ENCODE results near the gene MGAT4C.
"Not testable (repeated sequence)": the region's sequence is repeated elsewhere in the genome, so short reads cannot be mapped to it uniquely, and the experiment has no call there.

Gene MGAT4C

DNA sequence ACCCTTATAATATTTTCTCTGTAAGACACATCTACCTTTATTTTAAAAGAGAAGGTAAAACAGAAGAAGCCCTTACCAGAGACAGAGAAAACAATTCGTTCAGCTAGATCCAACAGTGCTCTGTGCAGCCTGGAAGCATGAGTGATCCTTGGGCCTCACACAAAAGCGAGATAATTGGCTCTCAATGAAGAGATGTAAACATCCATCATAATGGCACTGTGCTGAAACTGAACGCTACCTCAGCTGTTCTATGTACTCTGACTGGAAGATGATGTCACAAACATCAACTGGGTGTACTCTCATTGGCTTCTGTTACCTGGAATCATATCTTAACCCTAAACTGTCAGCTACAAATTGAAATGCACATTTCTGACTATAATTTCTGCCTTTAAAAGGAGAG lies at the start of gene MGAT4C:
Gene MGAT4C (minus strand): TSS at position 229 of the 400 bp plus-strand sequence.
- TF ChIP-seq GATA1 (IDR thresholded peaks at IDR 0.05; ENCODE audit: low read depth, low read length) (no peak), POLR2A (IDR thresholded peaks at IDR 0.05; ENCODE audit: low read length) (no peak)
- DNase-seq: no peak

DNA sequence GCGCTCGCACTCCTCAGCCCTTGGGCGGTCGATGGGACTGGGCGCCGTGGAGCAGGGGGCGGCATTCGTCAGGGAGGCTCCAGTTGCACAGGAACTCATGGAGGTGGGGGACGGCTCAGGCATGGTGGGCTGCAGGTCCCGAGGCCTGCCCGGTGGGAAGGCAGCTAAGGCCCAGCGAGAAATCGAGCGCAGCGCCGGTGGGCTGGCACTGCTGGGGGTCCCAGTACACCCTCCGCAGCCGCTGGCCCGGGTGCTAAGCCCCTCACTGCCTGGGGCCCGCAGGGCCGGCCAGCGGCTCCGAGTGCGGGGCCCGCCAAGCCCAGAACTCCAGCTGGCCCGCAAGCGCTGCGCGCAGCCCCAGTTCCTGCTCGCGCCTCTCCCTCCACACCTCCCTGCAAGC lies 40.2 kb upstream of the MGAT4C start:
- not testable (repeated sequence) for DNase-seq

- DNase-seq: no peak
- no peak for TF ChIP-seq GATA1 (IDR thresholded peaks at IDR 0.05; ENCODE audit: low read depth, low read length)
- TF ChIP-seq POLR2A (IDR thresholded peaks at IDR 0.05; ENCODE audit: low read length): no peak
Observed at GRCh38 chr12:86293682-86294240, 37.6 kb upstream of the MGAT4C start.

DNA sequence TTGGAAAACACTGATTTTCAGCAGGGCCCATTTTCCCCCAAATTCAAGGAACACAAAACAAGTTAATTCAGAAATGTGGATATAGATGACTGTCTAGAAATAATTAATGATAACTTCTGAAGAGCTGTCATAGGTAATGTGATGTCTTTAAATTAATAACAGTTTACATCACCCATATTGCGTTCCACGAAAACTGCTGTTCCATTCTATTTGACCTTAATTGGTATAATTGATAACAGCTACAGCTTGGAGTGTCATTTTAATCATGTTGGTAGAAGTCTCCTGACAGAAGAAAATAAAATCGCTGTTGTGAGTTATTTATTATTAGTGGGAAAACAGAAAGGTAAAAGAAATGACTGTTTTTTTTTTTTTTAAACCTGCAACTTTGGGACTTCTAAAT lies 36.3 kb upstream of the MGAT4C start:
- TF ChIP-seq POLR2A (IDR thresholded peaks at IDR 0.05; ENCODE audit: low read length): no peak
- no peak for TF ChIP-seq GATA1 (IDR thresholded peaks at IDR 0.05; ENCODE audit: low read depth, low read length)
- DNase-seq: no peak

DNA sequence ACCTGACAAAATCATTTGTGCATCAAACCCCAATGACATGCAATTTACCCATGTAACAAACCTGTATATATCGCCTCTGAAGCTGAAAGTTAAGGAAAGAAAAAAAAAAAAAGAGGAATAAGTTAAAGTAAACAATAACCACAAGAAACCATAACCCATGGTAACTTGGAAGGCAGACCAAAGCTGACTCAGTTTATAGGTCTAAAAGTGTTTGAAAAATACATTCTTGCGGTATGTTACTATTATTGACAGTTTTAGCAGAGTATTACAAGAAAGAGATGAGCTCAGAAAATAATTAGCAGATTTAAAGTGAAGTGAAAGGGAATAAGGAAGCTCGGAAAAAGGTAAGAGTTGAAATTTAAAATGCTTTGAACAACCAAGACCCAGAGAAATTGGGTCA lies 34.4 kb upstream of the MGAT4C start:
- DNase-seq: no peak
- no peak for TF ChIP-seq GATA1 (IDR thresholded peaks at IDR 0.05; ENCODE audit: low read depth, low read length)
- TF ChIP-seq POLR2A (IDR thresholded peaks at IDR 0.05; ENCODE audit: low read length): no peak

- no peak for TF ChIP-seq POLR2A (IDR thresholded peaks at IDR 0.05; ENCODE audit: low read length)
- TF ChIP-seq GATA1 (IDR thresholded peaks at IDR 0.05; ENCODE audit: low read depth, low read length): no peak
- DNase-seq: no peak
Observed at GRCh38 chr12:86286119-86286518, 29.9 kb upstream of the MGAT4C start.

DNA sequence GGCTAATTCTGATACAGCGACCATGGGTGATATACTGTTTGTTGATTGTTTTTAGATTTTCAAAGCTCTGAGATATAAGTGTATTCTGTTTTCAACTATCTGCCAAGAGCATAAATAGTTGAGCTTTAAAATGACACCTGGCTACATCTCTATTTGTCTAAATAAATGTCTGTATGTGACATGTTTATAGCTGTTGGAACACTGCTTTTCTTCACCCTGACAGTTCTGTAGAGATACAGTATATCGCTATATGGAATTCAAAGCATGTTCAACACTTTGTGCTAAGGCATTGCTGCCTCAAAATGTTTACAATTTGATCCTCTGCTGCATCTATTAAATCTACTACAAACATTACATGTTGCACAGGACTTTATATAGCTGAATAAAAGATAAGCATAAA lies 27.4 kb upstream of the MGAT4C start:
- TF ChIP-seq GATA1 (IDR thresholded peaks at IDR 0.05; ENCODE audit: low read depth, low read length) (no peak), POLR2A (IDR thresholded peaks at IDR 0.05; ENCODE audit: low read length) (no peak)
- no peak for DNase-seq

GRCh38 chr12:86275356-86275755 lies 19.2 kb upstream of the MGAT4C start:
- no peak for DNase-seq
- no peak for TF ChIP-seq GATA1 (IDR thresholded peaks at IDR 0.05; ENCODE audit: low read depth, low read length)

GRCh38 chr12:86265329-86265695 lies 9.1 kb upstream of the MGAT4C start:
- no peak for DNase-seq
- no peak for TF ChIP-seq POLR2A (IDR thresholded peaks at IDR 0.05; ENCODE audit: low read length)
- TF ChIP-seq GATA1 (IDR thresholded peaks at IDR 0.05; ENCODE audit: low read depth, low read length): no peak

GRCh38 chr12:86264451-86265328 lies 8.5 kb upstream of the MGAT4C start:
- TF ChIP-seq POLR2A (IDR thresholded peaks at IDR 0.05; ENCODE audit: low read length) (no peak), GATA1 (IDR thresholded peaks at IDR 0.05; ENCODE audit: low read depth, low read length) (no peak)
- no peak for DNase-seq

GRCh38 chr12:86261578-86261977 lies 5.4 kb upstream of the MGAT4C start:
- DNase-seq: no peak
- TF ChIP-seq GATA1 (IDR thresholded peaks at IDR 0.05; ENCODE audit: low read depth, low read length) (no peak), POLR2A (IDR thresholded peaks at IDR 0.05; ENCODE audit: low read length) (no peak)

GRCh38 chr12:86261142-86261541 lies 5.0 kb upstream of the MGAT4C start:
- DNase-seq: no peak
- TF ChIP-seq POLR2A (IDR thresholded peaks at IDR 0.05; ENCODE audit: low read length): no peak
- no peak for TF ChIP-seq GATA1 (IDR thresholded peaks at IDR 0.05; ENCODE audit: low read depth, low read length)

- no peak for TF ChIP-seq POLR2A (IDR thresholded peaks at IDR 0.05; ENCODE audit: low read length)
- no peak for TF ChIP-seq GATA1 (IDR thresholded peaks at IDR 0.05; ENCODE audit: low read depth, low read length)
- no peak for DNase-seq
Observed at GRCh38 chr12:86260183-86260582, 4.0 kb upstream of the MGAT4C start.

- no peak for TF ChIP-seq POLR2A (IDR thresholded peaks at IDR 0.05; ENCODE audit: low read length)
- no peak for TF ChIP-seq GATA1 (IDR thresholded peaks at IDR 0.05; ENCODE audit: low read depth, low read length)
- DNase-seq: no peak
Observed at GRCh38 chr12:86257134-86257533, 943 bp upstream of the MGAT4C start.

DNA sequence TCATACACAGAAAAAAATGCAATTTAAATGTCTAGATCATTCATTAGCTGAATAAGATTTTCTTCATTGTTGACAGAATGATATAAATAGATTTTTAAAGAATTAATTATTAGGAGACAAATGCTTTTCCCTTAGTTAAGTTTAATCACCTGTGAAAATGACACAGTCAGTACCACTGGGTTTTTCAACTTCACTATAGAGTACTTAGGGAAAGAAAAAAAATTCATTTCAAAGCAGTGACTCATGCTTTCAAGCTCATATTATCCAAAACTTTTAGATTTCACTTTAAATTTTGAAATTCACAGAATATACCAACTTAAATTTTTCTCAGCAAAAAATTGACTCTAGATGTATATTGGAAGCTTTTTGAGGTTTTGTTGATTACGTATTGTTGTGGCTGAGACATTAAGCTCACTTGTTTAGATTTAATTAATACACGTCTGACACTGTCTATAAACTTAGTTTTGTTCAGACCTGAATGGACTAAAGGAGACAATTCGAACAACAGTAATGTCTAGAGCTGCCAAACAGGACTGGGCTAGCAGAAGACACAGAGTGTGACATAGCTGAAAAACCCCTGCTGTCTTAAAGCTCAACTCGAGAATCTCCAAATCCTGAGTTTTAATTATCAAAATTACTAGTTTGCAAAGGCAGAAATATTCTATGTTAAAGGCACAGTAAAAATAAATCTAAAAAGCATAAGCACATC lies 1.6 kb downstream of the MGAT4C start:
- no peak for DNase-seq
- TF ChIP-seq GATA1 (IDR thresholded peaks at IDR 0.05; ENCODE audit: low read depth, low read length) (no peak), POLR2A (IDR thresholded peaks at IDR 0.05; ENCODE audit: low read length) (no peak)

Measured in erythroblast (primary cell).